Stimulated activated CD8-positive, alpha-beta memory T cell treated with anti-CD3 and anti-CD28 coated beads, Interleukin-12 subunit alpha, Interleukin-12 subunit beta, amount 100 ng/mL, for 24 hours (primary cell): ENCODE measurements around the gene COPZ2.
"Not testable (repeated sequence)": the region's sequence is repeated elsewhere in the genome, so short reads cannot be mapped to it uniquely, and the experiment has no call there.

Source experiments
- DNase-seq: peaks from one replicate; pipeline ENCODE4 v3.0.0-alpha.2; 2020; ENCODE audit errors: extremely low read depth

Gene COPZ2

GRCh38 chr17:48056246-48056745 is 18.7 kb upstream of the COPZ2 start:
- DNase-seq, result no peak

- no peak for DNase-seq
Measured at GRCh38 chr17:48055531-48056245, 18.1 kb upstream of the COPZ2 start.

GRCh38 chr17:48054238-48055185 is 16.9 kb upstream of the COPZ2 start:
- no peak for DNase-seq

GRCh38 chr17:48053758-48054237 is 16.2 kb upstream of the COPZ2 start:
- DNase-seq, result no peak

GRCh38 chr17:48052956-48053757 is 15.6 kb upstream of the COPZ2 start:
- DNase-seq, result no peak

GRCh38 chr17:48051706-48052486 is 14.3 kb upstream of the COPZ2 start:
- DNase-seq, result no peak

GRCh38 chr17:48051283-48051682 is 13.7 kb upstream of the COPZ2 start:
- DNase-seq, result no peak

GRCh38 chr17:48048384-48049126 is 11.0 kb upstream of the COPZ2 start:
- no peak for DNase-seq

GRCh38 chr17:48047741-48048383 is 10.3 kb upstream of the COPZ2 start, which contains the start of gene NFE2L1:
NFE2L1 (plus strand) TSS chr17:48048359; CDS start chr17:48051119, 2,760 bp downstream.
- peak; percentile 97 for DNase-seq

GRCh38 chr17:48047113-48047740 is 9.6 kb upstream of the COPZ2 start:
- DNase-seq, result no peak

GRCh38 chr17:48046296-48046695 is 8.7 kb upstream of the COPZ2 start:
- DNase-seq, result no peak

GRCh38 chr17:48045316-48046001 is 7.9 kb upstream of the COPZ2 start:
- no peak for DNase-seq

- no peak for DNase-seq
Measured at GRCh38 chr17:48044851-48045250, 7.3 kb upstream of the COPZ2 start.

GRCh38 chr17:48043176-48043575 is 5.6 kb upstream of the COPZ2 start:
- no peak for DNase-seq

- no peak for DNase-seq
Measured at GRCh38 chr17:48038687-48039086, 1.1 kb upstream of the COPZ2 start.

GRCh38 chr17:48037838-48038323 is 284 bp upstream of the COPZ2 start:
- DNase-seq, result no peak

GRCh38 chr17:48036693-48037035 is 933 bp downstream of the COPZ2 start:
- no peak for DNase-seq

- not testable (repeated sequence) for DNase-seq
Measured at GRCh38 chr17:48034734-48035133, 2.9 kb downstream of the COPZ2 start.
